ENCODE data around the gene ARNT2.

ARNT2 gene

GRCh38 chr15:80591938-80592825, 188.0 kb downstream of the ARNT2 start:
- no peak for TF ChIP-seq CTCF (IDR thresholded peaks at IDR 0.05; ENCODE audit: low read depth, low read length, missing control alignments)
- no peak for DNase-seq (ENCODE audit: extremely low read depth, low read depth)
- H3K4me3 ChIP-seq (replicated peaks; ENCODE audit: low read depth, low read length), result no peak overlapping the region

- no peak overlapping the region for H3K4me3 ChIP-seq (replicated peaks; ENCODE audit: low read depth, low read length)
- TF ChIP-seq CTCF (IDR thresholded peaks at IDR 0.05; ENCODE audit: low read depth, low read length, missing control alignments), result no peak
- DNase-seq (ENCODE audit: extremely low read depth, low read depth), result no peak
Measured at GRCh38 chr15:80593486-80594030, 189.4 kb downstream of the ARNT2 start.

- DNase-seq (ENCODE audit: extremely low read depth, low read depth), result no peak
- no peak for TF ChIP-seq CTCF (IDR thresholded peaks at IDR 0.05; ENCODE audit: low read depth, low read length, missing control alignments)
- H3K4me3 ChIP-seq (replicated peaks; ENCODE audit: low read depth, low read length), result no peak overlapping the region
Measured at GRCh38 chr15:80594091-80594889, 190.1 kb downstream of the ARNT2 start.

- no peak for TF ChIP-seq CTCF (IDR thresholded peaks at IDR 0.05; ENCODE audit: low read depth, low read length, missing control alignments)
- DNase-seq (ENCODE audit: extremely low read depth, low read depth), result no peak
- no peak overlapping the region for H3K4me3 ChIP-seq (replicated peaks; ENCODE audit: low read depth, low read length)
Measured at GRCh38 chr15:80595396-80595795, 191.2 kb downstream of the ARNT2 start.

GRCh38 chr15:80596521-80596976, 192.4 kb downstream of the ARNT2 start:
- TF ChIP-seq CTCF (IDR thresholded peaks at IDR 0.05; ENCODE audit: low read depth, low read length, missing control alignments), result no peak
- no peak for DNase-seq (ENCODE audit: extremely low read depth, low read depth)
- H3K4me3 ChIP-seq (replicated peaks; ENCODE audit: low read depth, low read length), result no peak overlapping the region

- no peak overlapping the region for H3K4me3 ChIP-seq (replicated peaks; ENCODE audit: low read depth, low read length)
- DNase-seq (ENCODE audit: extremely low read depth, low read depth), result no peak
- TF ChIP-seq CTCF (IDR thresholded peaks at IDR 0.05; ENCODE audit: low read depth, low read length, missing control alignments), result no peak
Measured at GRCh38 chr15:80597076-80597475, 192.9 kb downstream of the ARNT2 start.

Measured in HFF-Myc (cell line).